AG04450 (cell line): ENCODE results near the gene IER5. TPM values are rescaled to one million over a fixed set of nuclear protein-coding genes. Genes with fewer than 3 reads are reported as not detected.

Source experiments
- CTCF ChIA-PET: fragments of 300-600, 350-600 bp; formaldehyde crosslinking; extraction: SDS; loops from one replicate; lab custom pipeline; 2022; ENCODE audit warnings: antibody characterized with exemption, inconsistent platforms; lab: Charles Lee
- POLR2A ChIA-PET: fragments of 350-600 bp; formaldehyde crosslinking; extraction: SDS; loops from one replicate; lab custom pipeline; 2021; ENCODE audit warnings: antibody characterized with exemption, inconsistent platforms; lab: Yijun Ruan, JAX
- DNase-seq: peaks from one replicate; pipeline ENCODE4 v3.0.0-alpha.2; 2011; ENCODE audit warnings: low read depth, low spot score
- H3K27ac ChIP-seq: one replicate; pipeline ENCODE4 v1.5.1; 2012; ENCODE audit warnings: low read depth, low read length, control low read depth
- H3K27me3 ChIP-seq: one replicate; pipeline ENCODE4 v1.6.0; 2012; ENCODE audit warnings: low read length; ENCODE audit not compliant: control insufficient read depth, insufficient read depth
- H3K4me3 ChIP-seq: 2 replicates; pipeline ENCODE4 v1.5.1; 2011; ENCODE audit warnings: mild to moderate bottlenecking, low read depth, low read length, control low read depth
- H3K9me3 ChIP-seq: 2 replicates; pipeline ENCODE4 v1.5.1; 2012; ENCODE audit warnings: low read length; ENCODE audit not compliant: control insufficient read depth, insufficient read depth
- CTCF ChIP-seq: IDR thresholded peaks from 2 replicates; pipeline ENCODE4 v1.5.1; 2011; ENCODE audit warnings: low read depth, low read length, control low read depth, inconsistent platforms
- polyA plus RNA-seq: library from polyadenylated mRNA; depleted of rRNA; stranded (reverse); fragments of >200 nt; gene quantifications from 2 replicates; pipeline ENCODE4 v1.2.3, GENCODE V29; 2011

The IER5 gene
- polyA plus RNA-seq, 1 experiment, result 20.7 TPM

GRCh38 chr1:181083842-181084605 lies 4.5 kb upstream of the IER5 start:
- POLR2A ChIA-PET, result no interaction called here
- Histone ChIP-seq H3K4me3 (no peak overlapping the region), H3K9me3 (no peaks in the 10 kb centered on the region), H3K27me3 (no peaks in the 10 kb centered on the region), H3K27ac (no peak overlapping the region)
- no peak for DNase-seq
- peak; percentile 42 for TF ChIP-seq CTCF
- CTCF ChIA-PET, result interaction anchor here (0.7 to 1.4 kb wide), 3 partner anchors 46 to 447 kb away, joined by 3 to 7 read pairs (median 6); no protein-coding TSS in a partner anchor

- no peak for DNase-seq
- Histone ChIP-seq H3K9me3 (no peaks in the 10 kb centered on the region; the same call in 1 of the 2 replicates), H3K4me3 (no peak overlapping the region), H3K27me3 (no peaks in the 10 kb centered on the region), H3K27ac (no peak overlapping the region)
- ChIA-PET POLR2A (no interaction called here), CTCF (interaction anchor here (1.4 kb wide), 1 partner anchor 57 kb away, joined by 6 read pairs; no protein-coding TSS in a partner anchor)
- TF ChIP-seq CTCF, result no peak
Observed at GRCh38 chr1:181084606-181084969, 3.9 kb upstream of the IER5 start.

GRCh38 chr1:181086091-181086490 lies 2.4 kb upstream of the IER5 start:
- no peak for DNase-seq
- H3K9me3 ChIP-seq, result no peaks in the 10 kb centered on the region; the same call in 1 of the 2 replicates
- no peaks in the 10 kb centered on the region for H3K27me3 ChIP-seq
- peak overlapping the region; percentile 31 for H3K27ac ChIP-seq
- ChIA-PET CTCF (interaction anchor here (1.0 kb wide), 1 partner anchor 56 kb away, joined by 3 read pairs; no protein-coding TSS in a partner anchor), POLR2A (interaction anchor here (0.7 to 6.5 kb wide), 4 partner anchors 15 to 55 kb away, joined by 3 to 82 read pairs (median 3); no protein-coding TSS in a partner anchor)
- no peak for TF ChIP-seq CTCF
- no peak overlapping the region for H3K4me3 ChIP-seq

- H3K27ac ChIP-seq, result peak overlapping the region; percentile 73
- CTCF ChIA-PET, result interaction anchor here (1.0 kb wide), 1 partner anchor 55 kb away, joined by 3 read pairs; no protein-coding TSS in a partner anchor
- no peak for TF ChIP-seq CTCF
- POLR2A ChIA-PET, result interaction anchor here (0.7 to 6.5 kb wide), 5 partner anchors 8 to 55 kb away, joined by 3 to 82 read pairs (median 3); no protein-coding TSS in a partner anchor
- no peak overlapping the region for H3K4me3 ChIP-seq
- DNase-seq, result no peak
- no peaks in the 10 kb centered on the region; the same call in 1 of the 2 replicates for H3K9me3 ChIP-seq
- H3K27me3 ChIP-seq, result no peaks in the 10 kb centered on the region
Observed at GRCh38 chr1:181086926-181087325, 1.6 kb upstream of the IER5 start.
